ENCODE measurements around the gene TBC1D5. TPM values are rescaled to one million over a fixed set of nuclear protein-coding genes. Genes with fewer than 3 reads are reported as not detected.
A peak's percentile ranks its signal among the peaks of the same experiment; 100 is the strongest.

The TBC1D5 gene
- total RNA-seq, 1 experiment from 2014 or later: 36.4 TPM

DNA sequence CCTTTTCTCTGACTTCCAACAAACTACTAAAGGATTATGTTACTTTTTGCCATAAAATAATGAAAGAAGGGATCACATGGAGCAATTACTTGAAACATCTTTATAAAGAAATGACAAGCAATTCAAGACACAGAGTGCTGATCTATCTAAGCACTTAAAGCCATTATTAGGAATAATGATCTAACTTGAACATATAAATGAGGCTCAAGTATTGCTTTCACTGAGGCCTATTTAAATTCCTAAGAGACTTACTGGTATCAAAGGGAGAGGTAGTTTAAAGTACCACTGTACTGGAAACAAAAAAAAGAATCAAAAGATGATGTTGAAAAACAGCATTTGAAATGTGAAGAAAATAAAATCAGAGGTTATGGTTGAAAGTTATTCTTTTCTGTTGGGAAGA, 482.2 kb downstream of the TBC1D5 start:
- H3K4me3 ChIP-seq (ENCODE audit: low read depth, low read length): no peak overlapping the region
- Mint-ChIP-seq H3K27me3 (ENCODE audit: insufficient read depth, unreplicated experiment) (no peaks in the 10 kb centered on the region), H3K4me1 (ENCODE audit: low read depth, unreplicated experiment) (no peaks in the 10 kb centered on the region), H3K4me3 (ENCODE audit: unreplicated experiment) (no peak overlapping the region), H3K36me3 (ENCODE audit: insufficient read depth, unreplicated experiment) (no peaks in the 10 kb centered on the region), H3K27ac (ENCODE audit: unreplicated experiment) (no peak overlapping the region), H3K9me3 (ENCODE audit: unreplicated experiment) (no peaks in the 10 kb centered on the region)
- H3K27me3 ChIP-seq (replicated peaks; ENCODE audit: control insufficient read depth, insufficient read depth, low read length): no peaks in the 10 kb centered on the region
- intact Hi-C loops (cut with micrococcal nuclease; ENCODE audit: unreplicated experiment): no loop called here
- H3K36me3 ChIP-seq (ENCODE audit: control insufficient read depth, insufficient read depth, low read length): no peaks in the 10 kb centered on the region
- H3K9me3 ChIP-seq: no peaks in the 10 kb centered on the region
- BruUV-seq (replicated peaks): no TSS peak
- ChIA-PET POLR2A (no interaction called here), CTCF (no interaction called here)
- no peaks in the 10 kb centered on the region for H3K4me1 ChIP-seq
- TF ChIP-seq, protein P1, sequence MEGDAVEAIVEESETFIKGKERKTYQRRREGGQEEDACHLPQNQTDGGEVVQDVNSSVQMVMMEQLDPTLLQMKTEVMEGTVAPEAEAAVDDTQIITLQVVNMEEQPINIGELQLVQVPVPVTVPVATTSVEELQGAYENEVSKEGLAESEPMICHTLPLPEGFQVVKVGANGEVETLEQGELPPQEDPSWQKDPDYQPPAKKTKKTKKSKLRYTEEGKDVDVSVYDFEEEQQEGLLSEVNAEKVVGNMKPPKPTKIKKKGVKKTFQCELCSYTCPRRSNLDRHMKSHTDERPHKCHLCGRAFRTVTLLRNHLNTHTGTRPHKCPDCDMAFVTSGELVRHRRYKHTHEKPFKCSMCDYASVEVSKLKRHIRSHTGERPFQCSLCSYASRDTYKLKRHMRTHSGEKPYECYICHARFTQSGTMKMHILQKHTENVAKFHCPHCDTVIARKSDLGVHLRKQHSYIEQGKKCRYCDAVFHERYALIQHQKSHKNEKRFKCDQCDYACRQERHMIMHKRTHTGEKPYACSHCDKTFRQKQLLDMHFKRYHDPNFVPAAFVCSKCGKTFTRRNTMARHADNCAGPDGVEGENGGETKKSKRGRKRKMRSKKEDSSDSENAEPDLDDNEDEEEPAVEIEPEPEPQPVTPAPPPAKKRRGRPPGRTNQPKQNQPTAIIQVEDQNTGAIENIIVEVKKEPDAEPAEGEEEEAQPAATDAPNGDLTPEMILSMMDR (IDR thresholded peaks at IDR 0.05; ENCODE audit: insufficient read depth in 1 of 2, low read depth in 1 of 2, low read length in 1 of 2, severe bottlenecking in 1 of 2, unreplicated experiment in 1 of 2): no peak
- DNase-seq: no peak

DNA sequence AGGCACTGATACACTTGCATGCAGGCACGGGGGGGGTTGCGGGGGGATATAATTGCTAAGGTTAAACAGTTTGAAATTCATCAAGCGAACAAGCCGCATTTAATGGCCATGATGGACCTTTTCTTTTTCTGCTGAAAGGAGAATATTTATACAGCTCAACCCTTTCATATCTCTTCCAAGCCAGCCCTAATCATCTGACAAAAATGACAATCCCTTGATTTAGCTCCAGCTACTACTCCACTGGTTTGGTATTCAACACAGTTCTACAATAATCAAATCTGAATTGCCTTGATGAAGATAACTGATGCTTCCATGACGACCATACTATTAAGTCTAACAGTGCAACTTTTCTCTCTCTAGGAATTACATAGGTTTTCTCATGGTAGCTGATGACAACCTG, 482.7 kb downstream of the TBC1D5 start:
- no peak for DNase-seq
- no peaks in the 10 kb centered on the region for H3K4me1 ChIP-seq
- H3K4me3 Mint-ChIP-seq (ENCODE audit: unreplicated experiment): no peak overlapping the region
- H3K9me3 Mint-ChIP-seq (ENCODE audit: unreplicated experiment): no peaks in the 10 kb centered on the region
- H3K36me3 Mint-ChIP-seq (ENCODE audit: insufficient read depth, unreplicated experiment): peaks cover 5% of the 10 kb centered on the region
- TF ChIP-seq, protein P1 (IDR thresholded peaks at IDR 0.05; ENCODE audit: insufficient read depth in 1 of 2, low read depth in 1 of 2, low read length in 1 of 2, severe bottlenecking in 1 of 2, unreplicated experiment in 1 of 2): no peak
- no peaks in the 10 kb centered on the region for H3K27me3 Mint-ChIP-seq (ENCODE audit: insufficient read depth, unreplicated experiment)
- no peaks in the 10 kb centered on the region for H3K36me3 ChIP-seq (ENCODE audit: control insufficient read depth, insufficient read depth, low read length)
- H3K9me3 ChIP-seq: no peaks in the 10 kb centered on the region
- H3K27ac Mint-ChIP-seq (ENCODE audit: unreplicated experiment): no peak overlapping the region
- BruUV-seq (replicated peaks): no TSS peak
- intact Hi-C loops (cut with micrococcal nuclease; ENCODE audit: unreplicated experiment): loop anchor here (1.0 to 2.0 kb wide), 3 partner anchors 47 to 581 kb away; no protein-coding TSS in a partner anchor
- ChIA-PET CTCF (interaction anchor here (0.6 kb wide), 1 partner anchor 1671 kb away, joined by 5 read pairs; no protein-coding TSS in a partner anchor), POLR2A (no interaction called here)
- no peaks in the 10 kb centered on the region for H3K4me1 Mint-ChIP-seq (ENCODE audit: low read depth, unreplicated experiment)
- H3K27me3 ChIP-seq (replicated peaks; ENCODE audit: control insufficient read depth, insufficient read depth, low read length): no peaks in the 10 kb centered on the region
- no peak overlapping the region for H3K4me3 ChIP-seq (ENCODE audit: low read depth, low read length)

DNA sequence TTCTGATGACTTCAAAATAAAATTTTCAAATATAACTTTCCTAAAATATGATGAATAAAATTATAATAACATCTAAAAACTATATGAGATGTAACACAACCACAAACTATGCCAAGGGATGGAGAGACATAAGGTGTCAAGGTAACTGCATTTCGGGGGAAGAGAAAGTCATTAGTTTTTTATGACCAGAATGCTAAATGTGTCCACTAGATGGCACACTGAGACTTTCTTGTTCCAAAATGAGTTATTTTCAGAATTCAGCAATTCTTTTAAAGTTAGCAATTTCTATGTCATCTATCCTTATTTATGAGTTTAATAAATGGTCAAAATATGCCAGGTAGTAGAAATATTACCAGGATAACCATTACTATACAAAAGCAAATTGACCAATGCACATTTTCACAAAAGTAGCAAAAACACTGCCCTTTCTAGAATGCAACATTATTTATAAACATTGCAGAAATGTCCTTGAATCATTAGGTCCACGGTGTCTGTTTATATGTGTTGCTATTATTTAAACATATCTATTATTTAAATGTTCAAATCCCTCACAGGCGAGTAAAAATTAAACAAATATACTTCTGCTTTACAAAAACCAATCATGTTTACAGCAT, 483.5 kb downstream of the TBC1D5 start:
- no peaks in the 10 kb centered on the region for H3K4me1 ChIP-seq
- no peak overlapping the region for H3K4me3 ChIP-seq (ENCODE audit: low read depth, low read length)
- ChIA-PET CTCF (interaction anchor here (0.6 kb wide), 1 partner anchor 1670 kb away, joined by 5 read pairs; no protein-coding TSS in a partner anchor), POLR2A (no interaction called here)
- no peak overlapping the region for H3K27ac Mint-ChIP-seq (ENCODE audit: unreplicated experiment)
- H3K36me3 ChIP-seq (ENCODE audit: control insufficient read depth, insufficient read depth, low read length): no peaks in the 10 kb centered on the region
- peak in 1 of 2 experiments; percentile 30 for DNase-seq
- no peak overlapping the region for H3K4me3 Mint-ChIP-seq (ENCODE audit: unreplicated experiment)
- no peaks in the 10 kb centered on the region for H3K27me3 Mint-ChIP-seq (ENCODE audit: insufficient read depth, unreplicated experiment)
- no peaks in the 10 kb centered on the region for H3K9me3 Mint-ChIP-seq (ENCODE audit: unreplicated experiment)
- H3K36me3 Mint-ChIP-seq (ENCODE audit: insufficient read depth, unreplicated experiment): peaks cover 6% of the 10 kb centered on the region
- H3K27me3 ChIP-seq (replicated peaks; ENCODE audit: control insufficient read depth, insufficient read depth, low read length): no peaks in the 10 kb centered on the region
- BruUV-seq (replicated peaks): no TSS peak
- intact Hi-C loops (cut with micrococcal nuclease; ENCODE audit: unreplicated experiment): loop anchor here (1.0 to 2.0 kb wide), 3 partner anchors 48 to 582 kb away; no protein-coding TSS in a partner anchor
- TF ChIP-seq, protein P1 (IDR thresholded peaks at IDR 0.05; ENCODE audit: insufficient read depth in 1 of 2, low read depth in 1 of 2, low read length in 1 of 2, severe bottlenecking in 1 of 2, unreplicated experiment in 1 of 2): peak; percentile 59 to 64
- no peaks in the 10 kb centered on the region for H3K9me3 ChIP-seq
- H3K4me1 Mint-ChIP-seq (ENCODE audit: low read depth, unreplicated experiment): no peaks in the 10 kb centered on the region
